Osteocyte (in vitro differentiated cells): ENCODE measurements around the gene SEMA3C. TPM values are rescaled to one million over a fixed set of nuclear protein-coding genes. Genes with fewer than 3 reads are reported as not detected.

Experiments
- DNase-seq: peaks from one replicate; pipeline ENCODE4 v3.0.0; 2021; ENCODE audit warnings: mixed read lengths; ENCODE audit not compliant: unreplicated experiment; ENCODE audit errors: extremely low spot score
- H3K27ac Mint-ChIP-seq: one replicate; pipeline ENCODE4 v1.8.0; 2021; ENCODE audit warnings: mild to moderate bottlenecking, mixed read lengths; ENCODE audit not compliant: unreplicated experiment
- H3K27me3 Mint-ChIP-seq: one replicate; pipeline ENCODE4 v1.8.0; 2021; ENCODE audit warnings: mixed read lengths; ENCODE audit not compliant: unreplicated experiment
- H3K36me3 Mint-ChIP-seq: one replicate; pipeline ENCODE4 v1.8.0; 2021; ENCODE audit warnings: mixed read lengths; ENCODE audit not compliant: unreplicated experiment
- H3K4me1 Mint-ChIP-seq: one replicate; pipeline ENCODE4 v1.8.0; 2021; ENCODE audit warnings: mixed read lengths; ENCODE audit not compliant: unreplicated experiment
- H3K4me3 Mint-ChIP-seq: one replicate; pipeline ENCODE4 v1.8.0; 2021; ENCODE audit warnings: mild to moderate bottlenecking, moderate library complexity, mixed read lengths; ENCODE audit not compliant: unreplicated experiment
- H3K9me3 Mint-ChIP-seq: one replicate; pipeline ENCODE4 v1.8.0; 2021; ENCODE audit warnings: mixed read lengths; ENCODE audit not compliant: unreplicated experiment
- CTCF ChIP-seq: fragments of 200-600 bp; sonication (generic); IDR thresholded peaks from 2 replicates; pipeline ENCODE4 v1.5.0; 2021; ENCODE audit warnings: antibody characterized with exemption, mild to moderate bottlenecking, moderate library complexity
- total RNA-seq: library from RNA; stranded (reverse); gene quantifications from 2 replicates; pipeline ENCODE4 v1.2.1, GENCODE V29; 2021

SEMA3C gene
- total RNA-seq, 1 donor from 2014 or later: 74.1 TPM

GRCh38 chr7:80699721-80700256 lies 219.1 kb downstream of the SEMA3C start:
- peaks cover 12% of the 10 kb centered on the region for H3K27me3 Mint-ChIP-seq
- H3K9me3 Mint-ChIP-seq: no peaks in the 10 kb centered on the region
- no peaks in the 10 kb centered on the region for H3K36me3 Mint-ChIP-seq
- H3K27ac Mint-ChIP-seq: no peak overlapping the region
- DNase-seq: no peak
- peaks cover 16% of the 10 kb centered on the region for H3K4me1 Mint-ChIP-seq
- TF ChIP-seq CTCF: no peak
- H3K4me3 Mint-ChIP-seq: no peak overlapping the region

- Mint-ChIP-seq H3K9me3 (no peaks in the 10 kb centered on the region), H3K4me1 (peaks cover 16% of the 10 kb centered on the region), H3K27me3 (peaks cover 12% of the 10 kb centered on the region), H3K36me3 (no peaks in the 10 kb centered on the region), H3K4me3 (no peak overlapping the region), H3K27ac (no peak overlapping the region)
- peak; percentile 78 for TF ChIP-seq CTCF
- DNase-seq: no peak
Measured at GRCh38 chr7:80699045-80699638, 219.7 kb downstream of the SEMA3C start.
